ENCODE data around the gene CXXC4.

The CXXC4 gene

GRCh38 chr4:104465201-104465600, 29.5 kb downstream of the CXXC4 start:
- H3K36me3 ChIP-seq (ENCODE audit: control insufficient read depth, low read length): no peaks in the 10 kb centered on the region
- H3K4me3 ChIP-seq (ENCODE audit: low read length): no peak overlapping the region
- no peak overlapping the region for H3K27ac ChIP-seq (ENCODE audit: low read depth, low read length)
- H3K4me1 ChIP-seq (ENCODE audit: control insufficient read depth, low read length): no peaks in the 10 kb centered on the region
- H3F3A ChIP-seq (ENCODE audit: control insufficient read depth, insufficient read depth): no peaks in the 10 kb centered on the region
- H3K79me2 ChIP-seq (ENCODE audit: control insufficient read depth, low read length): no peaks in the 10 kb centered on the region
- TF ChIP-seq CTCF (IDR thresholded peaks at IDR 0.05; ENCODE audit: low read depth, low read length, poor library complexity, severe bottlenecking) (no peak), EZH2phosphoT487 (IDR thresholded peaks at IDR 0.05; ENCODE audit: borderline replicate concordance, low read length) (no peak)
- H3K4me2 ChIP-seq (ENCODE audit: low read length): no peak overlapping the region
- H3K9me3 ChIP-seq (ENCODE audit: control insufficient read depth, insufficient read depth, low read length): no peaks in the 10 kb centered on the region
- no peaks in the 10 kb centered on the region for H3K27me3 ChIP-seq (ENCODE audit: control insufficient read depth, low read length)
- no peaks in the 10 kb centered on the region for H3K9me2 ChIP-seq (replicated peaks; ENCODE audit: control insufficient read depth, low read length)
- H4K20me1 ChIP-seq (ENCODE audit: control insufficient read depth, insufficient read depth, low read depth, low read length): no peaks in the 10 kb centered on the region

GRCh38 chr4:104462641-104463040, 32.1 kb downstream of the CXXC4 start:
- no peak overlapping the region for H3K4me2 ChIP-seq (ENCODE audit: low read length)
- H3K4me1 ChIP-seq (ENCODE audit: control insufficient read depth, low read length): no peaks in the 10 kb centered on the region
- no peaks in the 10 kb centered on the region for H3K36me3 ChIP-seq (ENCODE audit: control insufficient read depth, low read length)
- H3K79me2 ChIP-seq (ENCODE audit: control insufficient read depth, low read length): no peaks in the 10 kb centered on the region
- no peak overlapping the region for H3K4me3 ChIP-seq (ENCODE audit: low read length)
- no peaks in the 10 kb centered on the region for H3K9me3 ChIP-seq (ENCODE audit: control insufficient read depth, insufficient read depth, low read length)
- H3F3A ChIP-seq (ENCODE audit: control insufficient read depth, insufficient read depth): no peaks in the 10 kb centered on the region
- no peaks in the 10 kb centered on the region for H3K9me2 ChIP-seq (replicated peaks; ENCODE audit: control insufficient read depth, low read length)
- no peaks in the 10 kb centered on the region for H3K27me3 ChIP-seq (ENCODE audit: control insufficient read depth, low read length)
- H3K27ac ChIP-seq (ENCODE audit: low read depth, low read length): no peak overlapping the region
- no peaks in the 10 kb centered on the region for H4K20me1 ChIP-seq (ENCODE audit: control insufficient read depth, insufficient read depth, low read depth, low read length)
- TF ChIP-seq CTCF (IDR thresholded peaks at IDR 0.05; ENCODE audit: low read depth, low read length, poor library complexity, severe bottlenecking) (no peak), EZH2phosphoT487 (IDR thresholded peaks at IDR 0.05; ENCODE audit: borderline replicate concordance, low read length) (no peak)

DNA sequence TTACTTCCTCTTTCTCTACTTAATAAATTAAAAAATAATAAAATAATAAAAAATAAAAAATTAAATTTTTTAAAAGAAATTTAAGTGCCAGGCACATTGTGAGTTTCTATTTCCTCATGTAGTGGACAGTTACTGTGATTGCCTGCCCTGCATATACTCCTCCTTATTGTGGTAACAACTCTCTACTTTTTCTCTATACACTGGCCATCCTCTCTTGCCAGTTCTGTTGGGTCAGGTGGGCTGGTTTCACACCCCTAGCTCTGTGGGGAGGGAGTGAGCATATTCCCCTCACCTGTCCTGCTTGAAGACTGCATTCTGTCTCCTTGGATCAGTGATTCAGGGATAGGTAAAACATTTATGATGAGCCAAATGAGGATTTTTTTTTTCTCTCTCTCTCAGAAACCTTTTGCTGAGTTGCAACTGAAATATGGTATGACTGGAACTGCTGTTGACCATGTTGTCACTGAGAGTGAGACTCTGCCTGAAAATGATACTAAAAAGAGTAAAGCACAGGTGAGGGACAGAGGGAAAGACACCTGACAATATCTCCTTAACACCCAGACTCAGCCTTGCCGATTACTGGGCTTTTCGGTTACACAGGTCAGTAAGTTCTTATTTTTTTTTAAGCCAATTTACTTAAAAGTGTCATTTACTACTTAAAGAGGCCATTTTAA, 37.2 kb downstream of the CXXC4 start:
- TF ChIP-seq CTCF (IDR thresholded peaks at IDR 0.05; ENCODE audit: low read depth, low read length, poor library complexity, severe bottlenecking) (no peak), EZH2phosphoT487 (IDR thresholded peaks at IDR 0.05; ENCODE audit: borderline replicate concordance, low read length) (no peak)

More for the DNA sequence above, 37.2 kb downstream of the CXXC4 start:
- Histone ChIP-seq H4K20me1 (ENCODE audit: control insufficient read depth, insufficient read depth, low read depth, low read length) (no peaks in the 10 kb centered on the region), H3K9me3 (ENCODE audit: control insufficient read depth, insufficient read depth, low read length) (no peaks in the 10 kb centered on the region), H3K27ac (ENCODE audit: low read depth, low read length) (no peak overlapping the region), H3K4me2 (ENCODE audit: low read length) (no peak overlapping the region), H3K4me1 (ENCODE audit: control insufficient read depth, low read length) (no peaks in the 10 kb centered on the region), H3F3A (ENCODE audit: control insufficient read depth, insufficient read depth) (no peaks in the 10 kb centered on the region), H3K79me2 (ENCODE audit: control insufficient read depth, low read length) (no peaks in the 10 kb centered on the region), H3K36me3 (ENCODE audit: control insufficient read depth, low read length) (no peaks in the 10 kb centered on the region), H3K4me3 (ENCODE audit: low read length) (no peak overlapping the region), H3K27me3 (ENCODE audit: control insufficient read depth, low read length) (no peaks in the 10 kb centered on the region), H3K9me2 (replicated peaks; ENCODE audit: control insufficient read depth, low read length) (no peaks in the 10 kb centered on the region)

All from DOHH2 (cell line).